Fibroblast of the aortic adventitia (primary cell): ENCODE results near the gene CDH22. TPM values are rescaled to one million over a fixed set of nuclear protein-coding genes. Genes with fewer than 3 reads are reported as not detected.

Experiments used
- DNase-seq: peaks from one replicate; pipeline ENCODE4 v3.0.0-alpha.2; 2010; ENCODE audit warnings: low read depth
- H3K4me3 ChIP-seq: 2 replicates; pipeline ENCODE4 v1.5.1; 2011; ENCODE audit warnings: low read depth, mild to moderate bottlenecking, control low read depth, low read length, moderate library complexity
- CTCF ChIP-seq: IDR thresholded peaks from 2 replicates; pipeline ENCODE4 v1.5.1; 2011; ENCODE audit warnings: mild to moderate bottlenecking, low read length, control low read depth, inconsistent platforms; ENCODE audit not compliant: insufficient read depth
- total RNA-seq: library from RNA; depleted of rRNA; stranded (reverse); fragments of >200 nt; gene quantifications from 2 replicates; pipeline ENCODE4 v1.2.3, GENCODE V29; 2012; ENCODE audit warnings: low replicate concordance

CDH22 gene
- total RNA-seq, 1 donor, result not detected

- DNase-seq, result no peak
Observed at GRCh38 chr20:46172455-46172854, 135.8 kb downstream of the CDH22 start.

GRCh38 chr20:46171909-46172308, 136.4 kb downstream of the CDH22 start:
- no peak for DNase-seq
- no peak for TF ChIP-seq CTCF
- H3K4me3 ChIP-seq, result no peak overlapping the region

More at GRCh38 chr20:46172455-46172854, 135.8 kb downstream of the CDH22 start:
- TF ChIP-seq CTCF, result no peak
- no peak overlapping the region for H3K4me3 ChIP-seq

- H3K4me3 ChIP-seq, result no peak overlapping the region
- no peak for DNase-seq
- no peak for TF ChIP-seq CTCF
Observed at GRCh38 chr20:46171476-46171875, 136.8 kb downstream of the CDH22 start.

- no peak for DNase-seq
- no peak for TF ChIP-seq CTCF
- no peak overlapping the region for H3K4me3 ChIP-seq
Observed at GRCh38 chr20:46169245-46170171, 138.8 kb downstream of the CDH22 start.

GRCh38 chr20:46168438-46168837, 139.9 kb downstream of the CDH22 start:
- TF ChIP-seq CTCF, result no peak
- H3K4me3 ChIP-seq, result no peak overlapping the region
- no peak for DNase-seq

GRCh38 chr20:46167080-46167479, 141.2 kb downstream of the CDH22 start:
- DNase-seq, result no peak
- H3K4me3 ChIP-seq, result no peak overlapping the region
- no peak for TF ChIP-seq CTCF
